Measurements from ENCODE around the gene CTNNA1.

DNA sequence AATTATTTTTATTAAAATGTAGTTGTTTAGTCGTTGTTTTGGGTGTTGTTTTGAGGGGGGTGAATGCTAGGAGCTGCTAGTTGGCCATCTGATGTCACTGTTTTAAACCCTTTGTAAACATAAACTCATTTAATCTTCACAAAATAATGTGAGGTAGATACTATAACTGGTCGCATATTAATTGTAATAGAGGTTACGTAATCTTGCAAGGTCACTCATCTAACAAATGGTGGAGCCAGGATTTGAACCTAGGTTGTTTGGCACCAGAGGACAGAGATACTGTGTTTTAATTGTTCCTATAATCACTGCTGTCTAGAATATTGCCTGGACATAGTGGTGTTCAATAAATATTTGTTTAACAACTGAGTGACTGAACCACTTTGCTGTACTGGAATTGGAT, 67.5 kb downstream of the CTNNA1 start:
- TF ChIP-seq ZNF274 (IDR thresholded peaks at IDR 0.05; ENCODE audit: low read length) (no peak), ZNF274 (tag by site-specific recombination; IDR thresholded peaks at IDR 0.05; ENCODE audit: borderline replicate concordance) (no peak), ZFP3 (tag by site-specific recombination; IDR thresholded peaks at IDR 0.05; ENCODE audit: low read depth) (no peak), ZNF202 (tag by site-specific recombination; IDR thresholded peaks at IDR 0.05; ENCODE audit: borderline replicate concordance) (no peak)
- TF ChIP-seq, protein P1, sequence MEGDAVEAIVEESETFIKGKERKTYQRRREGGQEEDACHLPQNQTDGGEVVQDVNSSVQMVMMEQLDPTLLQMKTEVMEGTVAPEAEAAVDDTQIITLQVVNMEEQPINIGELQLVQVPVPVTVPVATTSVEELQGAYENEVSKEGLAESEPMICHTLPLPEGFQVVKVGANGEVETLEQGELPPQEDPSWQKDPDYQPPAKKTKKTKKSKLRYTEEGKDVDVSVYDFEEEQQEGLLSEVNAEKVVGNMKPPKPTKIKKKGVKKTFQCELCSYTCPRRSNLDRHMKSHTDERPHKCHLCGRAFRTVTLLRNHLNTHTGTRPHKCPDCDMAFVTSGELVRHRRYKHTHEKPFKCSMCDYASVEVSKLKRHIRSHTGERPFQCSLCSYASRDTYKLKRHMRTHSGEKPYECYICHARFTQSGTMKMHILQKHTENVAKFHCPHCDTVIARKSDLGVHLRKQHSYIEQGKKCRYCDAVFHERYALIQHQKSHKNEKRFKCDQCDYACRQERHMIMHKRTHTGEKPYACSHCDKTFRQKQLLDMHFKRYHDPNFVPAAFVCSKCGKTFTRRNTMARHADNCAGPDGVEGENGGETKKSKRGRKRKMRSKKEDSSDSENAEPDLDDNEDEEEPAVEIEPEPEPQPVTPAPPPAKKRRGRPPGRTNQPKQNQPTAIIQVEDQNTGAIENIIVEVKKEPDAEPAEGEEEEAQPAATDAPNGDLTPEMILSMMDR (tag by site-specific recombination; IDR thresholded peaks at IDR 0.05): no peak

Data from HEK293 (cell line).